ENCODE data around the gene FKBP5.

Gene FKBP5

GRCh38 chr6:35561113-35561512, 127.6 kb downstream of the FKBP5 start:
- TF ChIP-seq CTCF (IDR thresholded peaks at IDR 0.05; ENCODE audit: control insufficient read depth, extremely low read depth, insufficient read depth), result no peak
- DNase-seq (ENCODE audit: low read depth), result no peak

GRCh38 chr6:35558571-35558970, 130.1 kb downstream of the FKBP5 start:
- DNase-seq (ENCODE audit: low read depth), result no peak
- H3K4me3 ChIP-seq (ENCODE audit: low read depth, low read length), result no peak overlapping the region
- TF ChIP-seq CTCF (IDR thresholded peaks at IDR 0.05; ENCODE audit: control insufficient read depth, extremely low read depth, insufficient read depth), result no peak

More at GRCh38 chr6:35561113-35561512, 127.6 kb downstream of the FKBP5 start:
- H3K4me3 ChIP-seq (ENCODE audit: low read depth, low read length), result no peak overlapping the region

- no peak for DNase-seq (ENCODE audit: low read depth)
- no peak for TF ChIP-seq CTCF (IDR thresholded peaks at IDR 0.05; ENCODE audit: control insufficient read depth, extremely low read depth, insufficient read depth)
These were observed 131.5 kb downstream of the FKBP5 start for GRCh38 chr6:35557239-35557638.

GRCh38 chr6:35554811-35555210, 133.9 kb downstream of the FKBP5 start:
- DNase-seq (ENCODE audit: low read depth), result no peak
- H3K4me3 ChIP-seq (ENCODE audit: low read depth, low read length), result no peak overlapping the region
- TF ChIP-seq CTCF (IDR thresholded peaks at IDR 0.05; ENCODE audit: control insufficient read depth, extremely low read depth, insufficient read depth), result no peak

More at GRCh38 chr6:35557239-35557638, 131.5 kb downstream of the FKBP5 start:
- no peak overlapping the region for H3K4me3 ChIP-seq (ENCODE audit: low read depth, low read length)

GRCh38 chr6:35553315-35553714, 135.4 kb downstream of the FKBP5 start:
- DNase-seq (ENCODE audit: low read depth), result no peak
- no peak for TF ChIP-seq CTCF (IDR thresholded peaks at IDR 0.05; ENCODE audit: control insufficient read depth, extremely low read depth, insufficient read depth)
- H3K4me3 ChIP-seq (ENCODE audit: low read depth, low read length), result no peak overlapping the region

GRCh38 chr6:35552285-35552917, 136.3 kb downstream of the FKBP5 start:
- peak; percentile 6 for DNase-seq (ENCODE audit: low read depth)

More at GRCh38 chr6:35552285-35552917, 136.3 kb downstream of the FKBP5 start:
- TF ChIP-seq CTCF (IDR thresholded peaks at IDR 0.05; ENCODE audit: control insufficient read depth, extremely low read depth, insufficient read depth), result peak; percentile 87
- H3K4me3 ChIP-seq (ENCODE audit: low read depth, low read length), result no peak overlapping the region
